Putamen (tissue), 1 donor: ENCODE measurements around the gene NAV3.

ENCODE experiments used
- DNase-seq: peaks from one replicate; pipeline ENCODE4 v3.0.0-alpha.2; 2016; ENCODE audit warnings: low spot score

Gene NAV3

DNA sequence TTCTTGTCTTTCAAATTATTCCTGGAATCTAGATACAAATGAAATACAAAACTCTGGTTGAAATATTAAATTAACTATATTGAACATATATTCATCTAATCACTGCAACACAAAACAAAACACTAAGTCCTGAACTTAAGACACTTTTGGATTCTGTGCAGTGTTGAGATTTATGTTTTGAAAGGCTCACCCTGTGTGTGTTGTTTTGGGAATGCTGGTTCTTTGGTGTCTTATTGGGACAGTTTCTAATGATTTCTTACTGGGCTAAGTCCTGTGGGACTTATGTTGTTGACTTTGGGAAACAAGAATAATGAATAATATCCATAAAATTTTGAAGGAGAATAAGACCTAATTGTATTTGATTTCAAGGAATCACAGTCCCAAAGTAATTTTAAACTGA is 153.2 kb downstream of the NAV3 start:
- no peak for DNase-seq

DNA sequence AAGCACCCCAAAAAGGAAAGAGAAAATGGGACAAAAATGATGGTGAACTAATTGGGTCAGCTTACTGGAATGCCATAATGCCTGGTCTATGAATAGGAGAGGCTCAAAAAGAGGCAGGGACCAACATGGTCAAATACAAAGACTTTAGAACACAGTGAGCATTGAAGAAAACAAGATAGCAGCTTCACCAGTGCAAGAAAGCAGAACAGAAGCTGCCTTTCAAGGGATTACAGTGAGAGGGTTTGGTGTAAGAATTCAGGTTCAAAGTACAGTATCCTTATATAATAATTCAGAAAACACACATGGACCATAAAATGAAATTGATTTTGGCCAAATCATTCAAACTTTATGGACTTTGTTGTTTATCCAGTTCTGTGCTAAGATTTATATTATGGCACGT is 162.1 kb downstream of the NAV3 start:
- DNase-seq: no peak

DNA sequence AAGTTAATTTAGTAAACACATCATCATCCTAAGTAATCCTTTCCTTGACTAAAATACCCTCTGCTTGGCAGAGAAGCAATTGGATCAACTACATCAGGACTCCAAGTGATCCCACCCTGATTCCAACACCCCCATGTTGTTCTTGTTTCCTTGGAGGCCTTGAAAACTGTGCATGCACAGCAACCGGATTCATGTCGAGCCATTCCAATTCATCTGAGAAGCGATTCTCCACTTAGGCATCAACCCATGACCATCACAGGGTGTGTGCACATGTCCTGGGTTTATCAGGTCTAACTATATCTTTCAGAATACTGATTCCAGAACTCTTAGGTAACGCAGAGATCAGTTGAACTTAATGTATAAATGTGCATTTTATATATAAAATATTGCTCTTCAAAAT is 163.0 kb downstream of the NAV3 start:
- DNase-seq: no peak

- DNase-seq: no peak
Measured at GRCh38 chr12:77995436-77996167, 164.9 kb downstream of the NAV3 start.

GRCh38 chr12:77996670-77997069 is 166.0 kb downstream of the NAV3 start:
- no peak for DNase-seq

GRCh38 chr12:77998236-77998786 is 167.6 kb downstream of the NAV3 start:
- DNase-seq: no peak

DNA sequence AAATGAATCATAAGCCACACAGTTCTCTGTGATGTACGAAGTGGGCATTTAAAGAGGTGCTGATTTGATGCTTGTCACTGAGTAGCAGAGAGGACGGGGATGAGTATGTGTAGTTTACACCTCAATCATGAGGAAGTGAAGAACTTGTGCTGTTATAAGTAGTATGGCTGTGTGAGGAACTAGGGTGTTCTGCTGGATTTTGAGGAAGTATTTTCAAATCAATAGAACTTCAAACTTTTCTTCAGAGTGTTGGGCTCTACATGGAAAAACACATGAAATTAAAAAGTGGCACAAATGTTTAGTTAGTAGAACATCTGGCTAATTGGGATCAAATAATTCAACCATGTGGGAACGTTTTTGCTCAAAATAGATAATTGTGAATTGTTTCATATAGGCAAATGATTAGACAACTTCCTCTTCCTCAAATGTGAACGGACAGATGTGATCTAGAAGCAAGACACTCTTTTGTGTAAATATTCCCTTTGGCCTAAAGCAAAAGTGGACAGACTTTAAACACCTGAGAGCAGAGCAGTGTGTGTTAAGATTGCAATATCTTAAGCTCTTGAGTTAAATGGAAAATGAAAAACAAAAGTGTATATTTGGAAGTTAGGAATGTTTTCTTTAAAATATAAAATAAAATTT is 168.5 kb downstream of the NAV3 start:
- DNase-seq: no peak

- no peak for DNase-seq
Measured at GRCh38 chr12:78002878-78003277, 172.2 kb downstream of the NAV3 start.

GRCh38 chr12:78004249-78005093 is 173.8 kb downstream of the NAV3 start:
- DNase-seq: no peak

DNA sequence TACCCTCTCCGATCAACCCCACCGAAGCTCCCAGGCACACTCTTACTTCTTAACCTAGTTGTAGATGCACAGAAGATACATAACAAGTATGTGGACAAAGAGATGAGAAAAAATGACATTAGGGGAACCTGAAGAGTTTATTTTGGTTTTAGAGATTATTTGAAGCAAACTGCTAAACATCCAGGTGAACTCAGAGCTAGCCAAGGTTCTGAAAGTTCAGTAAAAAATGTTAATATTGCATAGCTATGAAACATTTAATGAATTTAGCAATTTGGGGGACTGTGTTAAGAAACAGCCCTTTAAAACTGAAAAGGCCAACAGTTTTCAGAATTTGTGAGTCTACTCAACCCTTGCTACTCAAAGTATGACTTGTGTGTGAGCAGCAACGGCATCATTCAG is 174.4 kb downstream of the NAV3 start:
- DNase-seq: no peak

DNA sequence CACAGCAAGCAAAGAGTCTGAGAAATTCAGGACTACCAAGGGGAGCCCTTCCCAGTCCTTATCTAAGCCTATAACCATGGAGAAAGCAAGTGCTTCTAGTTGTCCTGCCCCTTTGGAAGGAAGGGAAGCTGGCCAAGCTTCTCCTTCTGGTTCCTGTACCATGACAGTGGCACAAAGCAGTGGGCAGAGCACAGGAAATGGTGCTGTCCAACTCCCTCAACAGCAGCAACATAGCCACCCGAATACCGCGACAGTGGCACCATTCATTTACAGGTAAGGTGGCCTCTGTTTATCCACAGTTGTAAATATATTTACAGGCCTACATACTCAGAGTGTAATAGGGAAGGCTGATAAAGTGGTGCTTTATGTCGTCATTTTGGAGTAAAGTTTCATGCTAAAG is 176.5 kb downstream of the NAV3 start:
- DNase-seq: no peak

DNA sequence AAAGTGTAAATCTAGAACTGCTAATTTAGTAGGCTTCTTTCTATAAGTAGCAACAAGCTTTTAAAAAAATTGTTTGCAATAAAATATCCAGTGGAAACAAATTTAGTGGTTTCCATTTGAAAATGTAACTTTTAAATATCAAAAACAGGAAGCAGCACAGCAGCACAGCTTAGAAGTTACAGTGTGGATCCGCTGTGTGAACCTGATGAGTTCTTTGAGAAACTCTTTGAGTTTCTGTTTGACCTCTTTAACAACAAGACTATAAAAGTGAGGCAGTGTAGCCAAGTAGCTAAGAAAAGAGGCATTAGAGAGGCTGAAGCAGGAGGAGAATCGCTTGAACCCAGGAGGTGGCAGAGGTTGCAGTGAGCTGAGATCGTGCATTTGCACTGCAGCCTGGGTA is 178.3 kb downstream of the NAV3 start:
- no peak for DNase-seq

- DNase-seq: no peak
Measured at GRCh38 chr12:78018171-78018910, 187.6 kb downstream of the NAV3 start.

DNA sequence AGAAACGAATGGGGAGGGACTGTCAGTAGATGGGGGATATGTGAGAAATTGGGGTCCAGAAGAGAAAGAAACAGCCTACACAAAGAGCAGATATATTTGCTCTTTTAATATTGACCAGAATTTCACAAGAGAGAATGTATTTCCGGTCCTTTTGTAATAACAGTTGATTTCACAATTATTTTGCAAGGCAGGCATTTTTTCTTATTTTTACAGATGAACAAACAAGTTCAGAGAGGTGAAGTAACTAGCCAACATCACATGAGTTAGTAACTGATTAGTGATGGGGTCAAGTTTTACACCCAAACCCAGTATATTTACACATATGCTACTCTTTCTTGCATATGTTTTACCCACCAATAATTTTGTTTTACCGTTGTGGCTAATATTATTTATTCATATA is 188.2 kb downstream of the NAV3 start:
- no peak for DNase-seq

DNA sequence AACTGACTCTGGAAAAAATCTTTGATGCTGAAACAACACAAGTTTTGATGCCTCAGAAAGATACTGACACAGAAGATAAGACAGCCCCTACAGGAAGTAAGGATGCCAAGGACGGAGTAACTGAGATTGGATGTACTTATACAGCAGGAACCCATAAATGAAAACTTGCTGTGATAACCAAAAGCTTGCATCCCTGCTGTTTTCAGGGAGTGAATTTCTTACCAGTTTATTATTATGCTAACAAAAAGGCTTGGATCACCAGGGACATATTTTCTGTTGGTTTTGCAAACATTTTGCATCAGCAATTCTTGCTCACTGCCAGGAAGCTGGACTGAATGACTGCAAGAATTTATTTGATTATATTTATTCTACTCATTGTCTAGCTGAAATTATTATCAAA is 197.7 kb downstream of the NAV3 start:
- DNase-seq: no peak

GRCh38 chr12:78034025-78034424 is 203.3 kb downstream of the NAV3 start:
- no peak for DNase-seq

DNA sequence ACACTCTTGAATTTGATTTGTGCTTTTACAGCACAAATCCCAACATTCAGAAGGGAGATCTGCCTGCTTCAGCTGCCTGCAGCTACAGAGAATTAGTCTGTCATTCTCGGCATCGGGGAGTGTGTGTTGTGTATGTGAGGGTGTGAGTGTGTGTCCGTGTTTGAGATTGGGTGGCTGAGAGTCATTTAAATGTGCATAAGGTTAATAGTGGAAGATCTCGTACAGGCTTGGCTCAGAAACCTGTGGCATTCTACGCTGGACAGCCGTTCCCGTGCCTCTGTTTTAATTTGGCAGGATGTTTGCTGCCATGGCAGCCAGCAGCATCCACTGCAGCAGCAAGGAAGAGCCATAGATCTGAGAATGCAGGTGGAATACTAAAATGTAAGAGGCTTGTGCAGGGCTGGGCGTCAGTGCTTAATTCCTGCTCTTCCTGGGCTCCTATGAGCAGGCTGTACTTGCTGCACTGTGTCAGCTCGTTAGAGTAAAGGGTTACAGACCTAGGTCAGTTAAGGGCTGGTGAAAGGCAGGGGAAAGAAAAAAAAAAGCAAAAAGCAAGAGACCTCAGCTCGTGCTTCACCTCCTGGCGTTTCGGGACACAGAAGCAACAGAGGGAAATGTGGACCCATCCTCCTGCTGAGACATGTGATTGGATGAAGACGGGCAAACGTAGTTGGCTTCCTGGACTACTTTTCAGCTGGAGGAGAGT is 205.4 kb downstream of the NAV3 start:
- peak; percentile 49 for DNase-seq

DNA sequence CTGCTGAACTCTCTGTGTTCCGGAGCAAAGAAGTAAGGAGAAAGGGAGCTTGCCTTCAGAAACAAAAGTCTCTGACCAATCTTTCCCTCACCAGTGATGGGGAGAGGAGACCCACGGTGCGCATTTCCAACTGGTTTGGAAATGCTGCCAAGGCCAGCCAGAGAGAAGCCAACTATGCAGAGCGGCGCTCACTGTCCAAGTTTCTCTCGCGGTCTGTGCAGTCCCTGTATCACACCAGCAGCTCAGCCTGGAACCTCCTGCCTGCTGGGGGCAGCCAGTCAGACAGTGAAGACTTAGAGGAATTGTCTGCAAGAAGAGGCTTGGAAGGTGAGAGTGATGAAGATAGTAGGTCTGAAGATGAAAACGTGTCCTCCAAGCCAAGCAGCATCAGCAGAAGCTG is 206.2 kb downstream of the NAV3 start:
- DNase-seq: no peak

- DNase-seq: no peak
Measured at GRCh38 chr12:78037707-78038106, 207.0 kb downstream of the NAV3 start.

DNA sequence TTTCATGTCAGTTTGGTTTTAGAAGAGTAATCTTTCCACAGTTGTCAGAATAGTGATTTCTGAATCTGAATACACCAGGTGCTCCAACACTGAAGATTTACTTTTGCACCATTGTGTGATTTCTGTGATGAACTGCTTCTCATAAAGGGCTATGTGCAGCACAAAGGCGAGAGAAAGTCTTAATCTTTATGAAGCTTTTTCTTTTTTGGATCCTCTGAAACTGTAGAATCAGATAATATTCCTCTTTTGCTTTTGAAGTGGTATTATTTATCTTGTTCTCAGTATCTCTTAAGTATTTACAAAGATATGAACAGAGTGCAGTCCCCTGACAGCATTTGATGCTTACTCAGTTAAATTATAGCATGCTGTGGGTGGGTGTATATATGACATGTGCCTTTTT is 207.8 kb downstream of the NAV3 start:
- DNase-seq: no peak

GRCh38 chr12:78038986-78039385 is 208.3 kb downstream of the NAV3 start:
- no peak for DNase-seq
